Measurements from ENCODE around the gene SPATS1.
A peak's percentile ranks its signal among the peaks of the same experiment; 100 is the strongest.

DNA sequence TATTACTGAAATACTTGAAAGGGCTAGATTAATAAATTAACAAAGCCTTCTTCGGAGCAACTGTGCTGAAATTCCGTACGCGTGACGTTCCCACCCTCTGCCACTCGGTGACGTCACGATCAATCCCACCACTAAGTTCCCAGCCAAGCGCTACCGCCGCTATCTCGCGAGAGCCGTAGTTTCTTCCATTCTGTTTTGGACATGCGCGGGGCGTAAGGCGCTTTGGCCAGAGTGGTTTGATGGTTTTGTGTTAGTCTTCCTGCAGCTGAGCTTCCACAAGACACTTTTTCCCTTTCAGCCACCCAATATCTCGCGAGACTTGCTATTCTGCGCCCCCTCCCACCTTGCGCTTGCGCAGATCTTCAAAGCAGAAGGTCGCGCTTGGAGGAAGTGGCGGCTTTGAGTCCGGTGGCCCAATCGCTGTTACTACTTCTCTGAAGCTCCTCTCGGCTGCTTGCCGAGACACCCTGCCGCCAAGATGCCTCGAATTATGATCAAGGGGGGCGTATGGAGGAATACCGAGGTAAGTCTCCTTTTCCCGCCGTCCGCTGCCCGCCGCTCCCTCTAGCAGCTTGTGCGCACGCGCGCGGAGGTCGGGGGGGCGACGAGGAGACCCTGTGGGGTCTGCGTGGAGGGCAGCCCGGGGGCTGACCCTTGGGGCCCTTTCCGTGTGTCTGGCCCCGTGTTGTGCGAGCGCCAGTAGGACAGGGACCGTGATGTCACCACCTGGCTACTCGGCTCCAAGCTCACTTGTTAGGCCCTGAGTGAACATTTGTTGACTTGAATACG, 45.1 kb downstream of the SPATS1 start, which contains the start of gene CDC5L:
- TF ChIP-seq, protein P1, sequence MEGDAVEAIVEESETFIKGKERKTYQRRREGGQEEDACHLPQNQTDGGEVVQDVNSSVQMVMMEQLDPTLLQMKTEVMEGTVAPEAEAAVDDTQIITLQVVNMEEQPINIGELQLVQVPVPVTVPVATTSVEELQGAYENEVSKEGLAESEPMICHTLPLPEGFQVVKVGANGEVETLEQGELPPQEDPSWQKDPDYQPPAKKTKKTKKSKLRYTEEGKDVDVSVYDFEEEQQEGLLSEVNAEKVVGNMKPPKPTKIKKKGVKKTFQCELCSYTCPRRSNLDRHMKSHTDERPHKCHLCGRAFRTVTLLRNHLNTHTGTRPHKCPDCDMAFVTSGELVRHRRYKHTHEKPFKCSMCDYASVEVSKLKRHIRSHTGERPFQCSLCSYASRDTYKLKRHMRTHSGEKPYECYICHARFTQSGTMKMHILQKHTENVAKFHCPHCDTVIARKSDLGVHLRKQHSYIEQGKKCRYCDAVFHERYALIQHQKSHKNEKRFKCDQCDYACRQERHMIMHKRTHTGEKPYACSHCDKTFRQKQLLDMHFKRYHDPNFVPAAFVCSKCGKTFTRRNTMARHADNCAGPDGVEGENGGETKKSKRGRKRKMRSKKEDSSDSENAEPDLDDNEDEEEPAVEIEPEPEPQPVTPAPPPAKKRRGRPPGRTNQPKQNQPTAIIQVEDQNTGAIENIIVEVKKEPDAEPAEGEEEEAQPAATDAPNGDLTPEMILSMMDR (IDR thresholded peaks at IDR 0.05): peak in 1 of 5 experiments; percentile 7
- peak; percentile 75 to 98 for TF ChIP-seq EP300 (IDR thresholded peaks at IDR 0.05)

All from tibial nerve (tissue), 4 donors.